HepG2 (cell line): ENCODE measurements around the gene VWA2. TPM values are rescaled to one million over a fixed set of nuclear protein-coding genes. Genes with fewer than 3 reads are reported as not detected.

ENCODE experiments used
- ATAC-seq: fragments of 200-7000 bp; cut with Tn5 transposase; 3 replicates; pipeline ENCODE4 v1.9.1; 2020; ENCODE audit warnings: mild to moderate bottlenecking, moderate library complexity
- BruUV-seq: library from RNA; stranded (reverse); fragments of 400-500 nt; replicated peaks from 2 replicates; lab custom pipeline; 2021; lab: Mats Ljungman, UMichigan
- CTCF ChIA-PET: fragments of 300-600 bp; formaldehyde crosslinking; extraction: SDS; loops from one replicate; lab custom pipeline; 2021; ENCODE audit warnings: low total read pairs, inconsistent platforms, low intra/inter-chr PET ratio; lab: Yijun Ruan, JAX
- POLR2A ChIA-PET: fragments of 350-600 bp; sonication (Branson Sonifier 250); formaldehyde crosslinking; loops from one replicate; lab custom pipeline; 2020; ENCODE audit warnings: antibody characterized with exemption, inconsistent platforms; lab: Yijun Ruan, JAX
- DNase-seq: peaks from one replicate; pipeline ENCODE4 v3.0.0-alpha.2; 2015; ENCODE audit warnings: low spot score
- FAIRE-seq: peaks from 3 replicates; lab custom pipeline; 2011; peaks lifted over from hg19 to GRCh38; lab: Jason Lieb, UNC
- H2AFZ ChIP-seq: one replicate; pipeline ENCODE4 v1.6.1; 2011; ENCODE audit warnings: low read length, inconsistent platforms
- H3K27ac ChIP-seq: fragments of 300-600 bp; 3 replicates; pipeline ENCODE4 v1.8.0; 2011; ENCODE audit warnings: mixed run types, mild to moderate bottlenecking, mixed read lengths, low read length, inconsistent platforms; ENCODE audit not compliant: insufficient read depth; ENCODE audit errors: extremely low read length
- H3K27me3 ChIP-seq, 2 experiments: fragments of 200-600 bp in 1 of 2; 2 replicates in 1 of 2; 3 replicates in 1 of 2; pipeline versions ENCODE4 v1.6.0 to v1.8.0; 2011; ENCODE audit warnings: low read length in 2 of 2, mild to moderate bottlenecking in 2 of 2, moderate library complexity in 2 of 2, inconsistent platforms in 1 of 2; ENCODE audit not compliant: insufficient read depth in 2 of 2, control insufficient read depth in 1 of 2
- H3K36me3 ChIP-seq, 2 experiments: fragments of 200-600 bp in 1 of 2; replicated peaks in 1 of 2; 2 replicates in 1 of 2; 3 replicates in 1 of 2; pipeline versions ENCODE4 v1.5.1 to v1.8.0; 2011; ENCODE audit warnings: low read length in 2 of 2, inconsistent platforms in 1 of 2; ENCODE audit not compliant: insufficient read depth in 2 of 2, control insufficient read depth in 1 of 2
- H3K4me1 ChIP-seq: 2 replicates; pipeline ENCODE4 v1.5.1; 2012; ENCODE audit warnings: low read length, inconsistent platforms; ENCODE audit not compliant: insufficient read depth
- H3K4me2 ChIP-seq: 2 replicates; pipeline ENCODE4 v1.6.0; 2011; ENCODE audit warnings: low read depth, low read length, inconsistent platforms
- H3K4me3 ChIP-seq, 3 experiments: fragments of 200-600 bp in 1 of 3; sonication (generic), shearing (Covaris generic) in 1 of 3; replicated peaks in 1 of 3; 2 replicates each; pipeline ENCODE4 v1.5.1; 2011 to 2016; ENCODE audit warnings: low read length in 3 of 3, inconsistent platforms in 2 of 3, low read depth in 2 of 3, mild to moderate bottlenecking in 2 of 3, control low read depth in 1 of 3, mixed read lengths in 1 of 3; ENCODE audit not compliant: insufficient read depth in 1 of 3
- H3K79me2 ChIP-seq: one replicate; pipeline ENCODE4 v1.6.1; 2011; ENCODE audit warnings: low read length, inconsistent platforms; ENCODE audit not compliant: insufficient read depth
- H3K9ac ChIP-seq: 2 replicates; pipeline ENCODE4 v1.6.0; 2011; ENCODE audit warnings: mild to moderate bottlenecking, low read depth, low read length, inconsistent platforms; ENCODE audit not compliant: insufficient read depth
- H3K9me3 ChIP-seq: 2 replicates; pipeline ENCODE4 v1.5.1; 2012; ENCODE audit warnings: mild to moderate bottlenecking, low read length
- H4K20me1 ChIP-seq: 2 replicates; pipeline ENCODE4 v1.6.0; 2011; ENCODE audit warnings: inconsistent platforms, mild to moderate bottlenecking, low read length, moderate library complexity; ENCODE audit not compliant: insufficient read depth
- CTCF ChIP-seq: sonication (generic); formaldehyde crosslinking; IDR thresholded peaks from 2 replicates; pipeline ENCODE4 v1.5.0; 2020; ENCODE audit warnings: mild to moderate bottlenecking, missing genetic modification reagents, moderate library complexity
- MATR3 ChIP-seq: sonication (generic); formaldehyde crosslinking; IDR thresholded peaks from 2 replicates; pipeline ENCODE4 v1.4.0; 2020; ENCODE audit warnings: missing genetic modification reagents
- MIXL1 ChIP-seq: IDR thresholded peaks from 2 replicates; pipeline ENCODE4 v1.6.1; 2016
- NRL ChIP-seq: sonication (generic); formaldehyde crosslinking; IDR thresholded peaks from 2 replicates; pipeline ENCODE4 v1.5.0; 2020; ENCODE audit warnings: missing genetic modification reagents, mild to moderate bottlenecking, moderate library complexity, borderline replicate concordance
- POLR2A ChIP-seq, 2 experiments: IDR thresholded peaks; 2 replicates each; pipeline ENCODE4 v1.6.1; 2011; ENCODE audit warnings: low read depth in 2 of 2, low read length in 2 of 2, mild to moderate bottlenecking in 1 of 2, moderate library complexity in 1 of 2; ENCODE audit not compliant: insufficient read depth in 1 of 2
- RFXAP ChIP-seq: sonication (generic); formaldehyde crosslinking; IDR thresholded peaks from 2 replicates; pipeline ENCODE4 v1.4.0; 2020; ENCODE audit warnings: missing genetic modification reagents, borderline replicate concordance
- ZBTB3 ChIP-seq: sonication (generic); formaldehyde crosslinking; IDR thresholded peaks from 2 replicates; pipeline ENCODE4 v1.4.0; 2020; ENCODE audit warnings: low read depth, mild to moderate bottlenecking, moderate library complexity, missing genetic modification reagents, borderline replicate concordance
- ZNF121 ChIP-seq: sonication (generic); formaldehyde crosslinking; IDR thresholded peaks from 2 replicates; pipeline ENCODE4 v1.5.0; 2020; ENCODE audit warnings: mild to moderate bottlenecking, missing genetic modification reagents
- ZNF20 ChIP-seq: sonication (generic); formaldehyde crosslinking; IDR thresholded peaks from 2 replicates; pipeline ENCODE4 v1.4.0; 2020; ENCODE audit warnings: mild to moderate bottlenecking, moderate library complexity, missing genetic modification reagents
- ZNF33A ChIP-seq: sonication (generic); formaldehyde crosslinking; IDR thresholded peaks from 2 replicates; pipeline ENCODE4 v1.5.1; 2020; ENCODE audit warnings: missing genetic modification reagents, mild to moderate bottlenecking, moderate library complexity, borderline replicate concordance
- WGBS: methylation state at CpG from one replicate; pipeline ENCODE4 v1.1.6; 2017; ENCODE audit warnings: low lambda C conversion rate; 5-methylcytosine and 5-hydroxymethylcytosine counted together
- in situ Hi-C: cut with HindIII; loops from 2 replicates; pipeline ENCODE4 v1.10.0; 2017; ENCODE audit warnings: low pct_unique_long_range_greater_than_20kb; ENCODE audit not compliant: extremely low pct_ligation_motif_present
- intact Hi-C: fragments of 100-400 bp; cut with micrococcal nuclease; formaldehyde crosslinking; loops from one replicate; pipeline ENCODE4 v1.10.0; 2022; ENCODE audit not compliant: unreplicated experiment
- polyA plus RNA-seq, 8 experiments: library from polyadenylated mRNA; depleted of rRNA in 3 of 8; stranded (reverse) in 7 of 8; unstranded in 1 of 8; fragments of >200 nt; fragmentation: Illumina TruSeq in 4 of 8; extraction: Trizol in 4 of 8; gene quantifications; 2 replicates each; pipeline versions ENCODE4 v1.2.1 to v1.2.3, GENCODE V29; 2011 to 2016; ENCODE audit warnings: low read depth in 4 of 8, missing spikeins in 1 of 8, mixed read lengths in 1 of 8; ENCODE audit not compliant: insufficient read depth in 1 of 8
- total RNA-seq, 5 experiments: library from RNA; depleted of rRNA; stranded (reverse); fragments of >200 nt; fragmentation: Illumina TruSeq; extraction: Trizol; gene quantifications; 2 replicates each; pipeline ENCODE4 v1.2.3, GENCODE V29; 2016; ENCODE audit warnings: low read depth in 1 of 5
- TF ChIP-seq, protein P1 (sequence below): sonication (generic); formaldehyde crosslinking; IDR thresholded peaks from 2 replicates; pipeline ENCODE4 v1.5.0; 2020; ENCODE audit warnings: missing genetic modification reagents
- TF ChIP-seq, protein P2 (sequence below): sonication (generic); formaldehyde crosslinking; IDR thresholded peaks from 2 replicates; pipeline ENCODE4 v1.4.0; 2020; ENCODE audit warnings: missing genetic modification reagents, borderline replicate concordance

Gene VWA2
- total and polyA plus RNA-seq, 2 of the 13 experiments (the other 11 are each of a cell fraction or from before 2014, with no cell fraction given) = not detected

DNA sequence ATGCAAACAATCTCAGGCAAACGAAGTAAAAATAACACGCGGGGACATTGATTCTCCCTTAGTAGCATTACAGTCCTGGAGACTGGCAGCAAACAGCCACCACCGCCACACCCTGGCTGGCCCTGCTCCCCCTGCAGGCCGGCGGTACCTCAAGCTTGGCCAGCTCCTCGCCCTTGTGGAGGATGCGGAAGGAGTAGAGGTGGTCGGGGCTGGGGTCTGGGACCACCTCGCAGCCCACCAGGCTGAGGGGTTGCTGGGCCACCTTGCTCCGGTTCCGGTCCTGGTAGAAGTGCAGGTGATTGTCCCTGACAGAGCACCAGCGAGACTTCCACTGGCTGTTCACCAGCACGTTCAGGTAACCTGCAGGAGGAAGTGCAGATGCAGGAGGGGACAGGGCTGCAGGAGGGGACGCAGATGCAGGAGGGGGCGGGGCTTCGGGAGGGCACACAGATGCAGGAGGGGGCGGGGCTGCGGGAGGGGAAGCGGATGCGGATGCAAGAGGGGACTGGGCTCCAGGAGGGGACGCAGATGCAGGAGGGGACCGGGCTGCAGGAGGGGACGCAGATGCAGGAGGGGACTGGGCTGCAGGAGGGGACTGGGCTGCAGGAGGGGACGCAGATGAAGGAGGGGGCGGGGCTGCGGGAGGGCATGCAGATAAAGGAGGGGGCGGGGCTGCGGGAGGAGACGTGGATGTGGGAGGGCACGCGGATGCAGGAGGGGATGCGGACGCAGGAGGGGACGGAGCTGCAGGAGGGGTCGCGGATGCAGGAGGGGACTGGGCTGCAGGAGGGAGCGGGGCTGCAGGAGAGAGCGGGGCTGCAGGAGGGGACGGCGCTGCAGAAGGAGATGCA lies 65.7 kb downstream of the VWA2 start (continued):
- TF ChIP-seq CTCF (CRISPR knock-in tag) (peak; percentile 46), NRL (CRISPR knock-in tag) (no peak), POLR2A (IDR thresholded peaks at IDR 0.05; ENCODE audit: insufficient read depth in 1 of 2, low read depth in 2 of 2, low read length in 2 of 2) (no peak), MIXL1 (CRISPR knock-in tag) (no peak)
- TF ChIP-seq, all 625 proteins: peak for 2

GRCh38 chr10:114305521-114305925 lies 66.5 kb downstream of the VWA2 start:
- Histone ChIP-seq H3K9ac (no peak overlapping the region), H3K27ac (no peak overlapping the region), H4K20me1 (no peaks in the 10 kb centered on the region), H3K27me3 (peaks cover 3 to 52% of the 10 kb centered on the region in 2 experiments), H3K4me2 (no peak overlapping the region), H3K36me3 (no peaks in the 10 kb centered on the region), H3K9me3 (no peaks in the 10 kb centered on the region), H2AFZ (no peak overlapping the region), H3K4me1 (peaks cover 5% of the 10 kb centered on the region; the same call in 1 of the 2 replicates), H3K4me3 (no peak overlapping the region), H3K79me2 (no peaks in the 10 kb centered on the region)
- intact Hi-C loops (no loop called here), in situ Hi-C loops (loop anchor here (5.0 to 25.0 kb wide), 3 partner anchors 242 to 832 kb away; no protein-coding TSS in a partner anchor)
- FAIRE-seq (no peak), ATAC-seq (no peak), DNase-seq (no peak)
- ChIA-PET CTCF (no interaction called here), POLR2A (no interaction called here)
- TF ChIP-seq ZBTB3 (CRISPR knock-in tag) (no peak), ZNF20 (CRISPR knock-in tag) (no peak), RFXAP (no peak), MATR3 (no peak), ZNF33A (CRISPR knock-in tag) (no peak), ZNF121 (CRISPR knock-in tag) (no peak)
- TF ChIP-seq, protein P1, sequence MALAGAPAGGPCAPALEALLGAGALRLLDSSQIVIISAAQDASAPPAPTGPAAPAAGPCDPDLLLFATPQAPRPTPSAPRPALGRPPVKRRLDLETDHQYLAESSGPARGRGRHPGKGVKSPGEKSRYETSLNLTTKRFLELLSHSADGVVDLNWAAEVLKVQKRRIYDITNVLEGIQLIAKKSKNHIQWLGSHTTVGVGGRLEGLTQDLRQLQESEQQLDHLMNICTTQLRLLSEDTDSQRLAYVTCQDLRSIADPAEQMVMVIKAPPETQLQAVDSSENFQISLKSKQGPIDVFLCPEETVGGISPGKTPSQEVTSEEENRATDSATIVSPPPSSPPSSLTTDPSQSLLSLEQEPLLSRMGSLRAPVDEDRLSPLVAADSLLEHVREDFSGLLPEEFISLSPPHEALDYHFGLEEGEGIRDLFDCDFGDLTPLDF (CRISPR knock-in tag) = no peak
- TF ChIP-seq, protein P2, sequence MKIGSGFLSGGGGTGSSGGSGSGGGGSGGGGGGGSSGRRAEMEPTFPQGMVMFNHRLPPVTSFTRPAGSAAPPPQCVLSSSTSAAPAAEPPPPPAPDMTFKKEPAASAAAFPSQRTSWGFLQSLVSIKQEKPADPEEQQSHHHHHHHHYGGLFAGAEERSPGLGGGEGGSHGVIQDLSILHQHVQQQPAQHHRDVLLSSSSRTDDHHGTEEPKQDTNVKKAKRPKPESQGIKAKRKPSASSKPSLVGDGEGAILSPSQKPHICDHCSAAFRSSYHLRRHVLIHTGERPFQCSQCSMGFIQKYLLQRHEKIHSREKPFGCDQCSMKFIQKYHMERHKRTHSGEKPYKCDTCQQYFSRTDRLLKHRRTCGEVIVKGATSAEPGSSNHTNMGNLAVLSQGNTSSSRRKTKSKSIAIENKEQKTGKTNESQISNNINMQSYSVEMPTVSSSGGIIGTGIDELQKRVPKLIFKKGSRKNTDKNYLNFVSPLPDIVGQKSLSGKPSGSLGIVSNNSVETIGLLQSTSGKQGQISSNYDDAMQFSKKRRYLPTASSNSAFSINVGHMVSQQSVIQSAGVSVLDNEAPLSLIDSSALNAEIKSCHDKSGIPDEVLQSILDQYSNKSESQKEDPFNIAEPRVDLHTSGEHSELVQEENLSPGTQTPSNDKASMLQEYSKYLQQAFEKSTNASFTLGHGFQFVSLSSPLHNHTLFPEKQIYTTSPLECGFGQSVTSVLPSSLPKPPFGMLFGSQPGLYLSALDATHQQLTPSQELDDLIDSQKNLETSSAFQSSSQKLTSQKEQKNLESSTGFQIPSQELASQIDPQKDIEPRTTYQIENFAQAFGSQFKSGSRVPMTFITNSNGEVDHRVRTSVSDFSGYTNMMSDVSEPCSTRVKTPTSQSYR (CRISPR knock-in tag) = no peak
- BruUV-seq = no TSS peak
- 65% methylated on average over 18 of the region's 18 CpGs for WGBS
